ENCODE measurements around the gene SERPINA5.
"Not testable (repeated sequence)": the region's sequence is repeated elsewhere in the genome, so short reads cannot be mapped to it uniquely, and the experiment has no call there.

The SERPINA5 gene

GRCh38 chr14:94630396-94630795 is 49.2 kb downstream of the SERPINA5 start:
- no peak for DNase-seq

- no peak for DNase-seq
Observed at GRCh38 chr14:94631050-94631449, 49.8 kb downstream of the SERPINA5 start.

GRCh38 chr14:94631536-94632304 is 50.5 kb downstream of the SERPINA5 start:
- DNase-seq = no peak

GRCh38 chr14:94632305-94632590 is 51.0 kb downstream of the SERPINA5 start:
- no peak for DNase-seq

GRCh38 chr14:94633121-94633520 is 51.9 kb downstream of the SERPINA5 start:
- no peak for DNase-seq

GRCh38 chr14:94635154-94635553 is 53.9 kb downstream of the SERPINA5 start:
- DNase-seq = no peak

GRCh38 chr14:94636744-94637412 is 55.7 kb downstream of the SERPINA5 start:
- no peak for DNase-seq

- DNase-seq = not testable (repeated sequence)
Observed at GRCh38 chr14:94637814-94638213, 56.6 kb downstream of the SERPINA5 start.

GRCh38 chr14:94638339-94638738 is 57.1 kb downstream of the SERPINA5 start:
- DNase-seq = no peak

- no peak for DNase-seq
Observed at GRCh38 chr14:94638961-94639817, 58.0 kb downstream of the SERPINA5 start.

- DNase-seq = no peak
Observed at GRCh38 chr14:94640721-94641631, 59.8 kb downstream of the SERPINA5 start.

- DNase-seq = no peak
Observed at GRCh38 chr14:94641632-94641955, 60.4 kb downstream of the SERPINA5 start.

All from activated naive CD4-positive, alpha-beta T cell treated with anti-CD3 and anti-CD28 coated beads, Interleukin-2, amount 50 U/mL, for 16 hours (primary cell).